Mucosa of descending colon (tissue), 3 donors: ENCODE data around the gene GSC2. TPM values are rescaled to one million over a fixed set of nuclear protein-coding genes. Genes with fewer than 3 reads are reported as not detected.

Experiments
- ATAC-seq: fragments of 200-7000 bp; cut with Tn5 transposase; one replicate; pipeline ENCODE4 v1.9.1; 2020; ENCODE audit warnings: mild to moderate bottlenecking, moderate library complexity
- DNase-seq, 3 donors: peaks; one replicate each; pipeline ENCODE4 v3.0.0-alpha.2; 2020
- H3K36me3 ChIP-seq: fragments of 200-600 bp; one replicate; pipeline ENCODE4 v1.8.0; 2021; ENCODE audit warnings: low read depth, mild to moderate bottlenecking
- H3K4me1 ChIP-seq: fragments of 200-600 bp; one replicate; pipeline ENCODE4 v1.8.0; 2021; ENCODE audit warnings: low read depth, mild to moderate bottlenecking
- H3K4me3 ChIP-seq: fragments of 200-600 bp; one replicate; pipeline ENCODE4 v1.8.0; 2021; ENCODE audit warnings: mild to moderate bottlenecking
- H3K9me3 ChIP-seq: fragments of 200-600 bp; one replicate; pipeline ENCODE4 v1.8.0; 2021; ENCODE audit warnings: mild to moderate bottlenecking
- intact Hi-C, 2 donors: fragments of 100-400 bp; cut with DNase I in 1 of 2; cut with micrococcal nuclease in 1 of 2; formaldehyde crosslinking; loops; one replicate each; pipeline versions ENCODE4 v1.11.0 to v1.11.1; 2022; cut with DNase I, micrococcal nuclease
- total RNA-seq, 3 donors: library from RNA; stranded (reverse); fragmentation: NEBNext Ultra II Directional in 2 of 3; extraction: Animal tissue kit (Norgen Biotek cat#: 25700) in 2 of 3; gene quantifications; one replicate each; pipeline versions ENCODE4 v1.2.1 to v1.2.4, GENCODE V29; 2021 to 2023
- TF ChIP-seq, protein P1 (sequence below): fragments of 200-600 bp; IDR thresholded peaks from one replicate; pipeline ENCODE4 v1.8.0; 2022; ENCODE audit warnings: antibody characterized with exemption, mild to moderate bottlenecking
- donor health status: DM: no; HTN: no; CAD: no; lungs with moderate emphysema.
- donor health status: DM: no; HTN: no; CAD: no.
- donor health status: DM: no; HTN: yes; CAD: no.

The GSC2 gene
- total RNA-seq, 3 donors from 2014 or later: not detected

DNA sequence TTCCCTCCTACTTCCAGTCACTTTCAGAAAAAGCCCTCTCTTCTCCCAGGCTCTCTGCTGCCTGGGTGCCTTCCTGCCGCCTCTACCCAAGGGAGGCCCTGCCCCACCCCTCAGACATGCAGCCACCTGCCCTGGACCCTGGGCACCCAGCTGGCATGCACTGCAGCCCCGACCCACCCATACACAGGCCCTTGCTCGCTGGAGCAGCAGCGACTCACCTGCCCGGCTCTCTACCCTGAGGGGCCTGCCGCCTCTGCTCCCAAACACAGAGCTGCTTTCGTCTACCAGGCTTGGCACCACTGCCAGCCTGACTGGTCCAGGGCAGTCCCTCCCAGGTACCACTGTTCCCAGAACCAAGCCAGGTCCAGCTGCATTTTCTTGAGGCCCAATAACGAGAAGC, 20.2 kb downstream of the GSC2 start:
- Histone ChIP-seq H3K4me3 (no peak overlapping the region), H3K4me1 (no peaks in the 10 kb centered on the region), H3K36me3 (peaks cover 5% of the 10 kb centered on the region), H3K9me3 (no peaks in the 10 kb centered on the region)
- intact Hi-C loops: no loop called here
- DNase-seq: no peak
- TF ChIP-seq, protein P1, sequence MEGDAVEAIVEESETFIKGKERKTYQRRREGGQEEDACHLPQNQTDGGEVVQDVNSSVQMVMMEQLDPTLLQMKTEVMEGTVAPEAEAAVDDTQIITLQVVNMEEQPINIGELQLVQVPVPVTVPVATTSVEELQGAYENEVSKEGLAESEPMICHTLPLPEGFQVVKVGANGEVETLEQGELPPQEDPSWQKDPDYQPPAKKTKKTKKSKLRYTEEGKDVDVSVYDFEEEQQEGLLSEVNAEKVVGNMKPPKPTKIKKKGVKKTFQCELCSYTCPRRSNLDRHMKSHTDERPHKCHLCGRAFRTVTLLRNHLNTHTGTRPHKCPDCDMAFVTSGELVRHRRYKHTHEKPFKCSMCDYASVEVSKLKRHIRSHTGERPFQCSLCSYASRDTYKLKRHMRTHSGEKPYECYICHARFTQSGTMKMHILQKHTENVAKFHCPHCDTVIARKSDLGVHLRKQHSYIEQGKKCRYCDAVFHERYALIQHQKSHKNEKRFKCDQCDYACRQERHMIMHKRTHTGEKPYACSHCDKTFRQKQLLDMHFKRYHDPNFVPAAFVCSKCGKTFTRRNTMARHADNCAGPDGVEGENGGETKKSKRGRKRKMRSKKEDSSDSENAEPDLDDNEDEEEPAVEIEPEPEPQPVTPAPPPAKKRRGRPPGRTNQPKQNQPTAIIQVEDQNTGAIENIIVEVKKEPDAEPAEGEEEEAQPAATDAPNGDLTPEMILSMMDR: no peak
- ATAC-seq: no peak

DNA sequence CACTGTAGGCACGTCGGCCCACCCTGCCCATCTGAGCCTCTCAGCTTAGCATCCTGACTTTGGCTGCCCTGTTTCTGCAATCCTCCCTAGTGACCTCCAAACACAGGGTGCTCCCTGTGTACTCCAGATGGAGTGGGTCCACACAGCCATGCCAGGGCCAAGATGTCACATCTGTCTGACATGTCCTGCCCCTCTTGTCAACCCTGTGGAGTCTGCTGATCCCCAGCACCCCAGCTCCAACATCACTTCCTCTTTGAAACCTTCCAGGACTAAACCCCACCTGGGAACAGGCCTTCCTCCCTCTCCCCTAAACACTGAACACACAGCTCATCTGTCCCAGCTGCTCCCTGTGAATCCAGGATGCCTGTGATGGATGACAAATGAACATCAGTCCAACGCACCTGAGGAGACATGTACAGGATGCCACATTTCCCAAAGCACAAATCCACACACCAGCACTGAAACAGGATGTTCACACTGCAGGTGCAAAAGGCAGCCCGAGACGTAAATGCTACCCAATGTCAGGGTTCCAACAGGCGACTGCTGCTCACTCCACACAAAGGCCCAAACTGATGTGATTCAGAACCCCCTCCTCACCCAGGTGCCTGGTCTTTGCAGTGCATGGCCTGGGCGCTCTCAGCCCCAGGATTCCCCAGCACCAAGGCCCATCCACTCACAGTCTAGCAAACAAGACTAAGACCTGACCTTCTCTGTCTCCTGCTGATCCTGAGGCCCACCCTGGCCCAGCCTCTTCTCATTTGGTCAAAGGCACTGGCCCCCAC, 21.0 kb downstream of the GSC2 start:
- TF ChIP-seq, protein P1: no peak
- no peak for ATAC-seq
- Histone ChIP-seq H3K9me3 (no peaks in the 10 kb centered on the region), H3K4me1 (no peaks in the 10 kb centered on the region), H3K36me3 (no peaks in the 10 kb centered on the region), H3K4me3 (no peak overlapping the region)
- intact Hi-C loops: no loop called here
- DNase-seq: no peak

DNA sequence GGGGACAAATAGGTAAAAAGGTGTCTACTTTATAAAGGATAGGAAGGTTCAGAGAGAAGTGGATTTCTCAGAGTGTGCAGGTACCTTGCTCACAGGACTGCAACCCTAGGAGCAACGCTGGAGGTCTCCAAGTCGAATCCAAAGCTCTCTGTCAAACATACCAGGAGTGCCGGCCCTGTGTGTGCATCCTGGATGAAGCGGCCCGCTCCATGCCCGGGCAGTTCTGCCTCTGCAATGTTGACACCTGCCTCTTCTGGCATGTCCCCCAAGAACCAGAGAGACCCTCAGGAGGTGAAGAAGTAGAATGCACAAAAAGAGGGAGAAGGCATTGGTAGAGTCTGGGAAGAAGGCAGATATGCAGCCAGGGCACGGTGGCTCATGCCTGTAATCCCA, 22.1 kb downstream of the GSC2 start:
- H3K4me3 ChIP-seq: no peak overlapping the region
- DNase-seq: no peak
- no peaks in the 10 kb centered on the region for H3K36me3 ChIP-seq
- peaks cover under 1% of the 10 kb centered on the region for H3K4me1 ChIP-seq
- no peak for ATAC-seq
- no peaks in the 10 kb centered on the region for H3K9me3 ChIP-seq
- intact Hi-C loops: no loop called here
- TF ChIP-seq, protein P1: no peak

DNA sequence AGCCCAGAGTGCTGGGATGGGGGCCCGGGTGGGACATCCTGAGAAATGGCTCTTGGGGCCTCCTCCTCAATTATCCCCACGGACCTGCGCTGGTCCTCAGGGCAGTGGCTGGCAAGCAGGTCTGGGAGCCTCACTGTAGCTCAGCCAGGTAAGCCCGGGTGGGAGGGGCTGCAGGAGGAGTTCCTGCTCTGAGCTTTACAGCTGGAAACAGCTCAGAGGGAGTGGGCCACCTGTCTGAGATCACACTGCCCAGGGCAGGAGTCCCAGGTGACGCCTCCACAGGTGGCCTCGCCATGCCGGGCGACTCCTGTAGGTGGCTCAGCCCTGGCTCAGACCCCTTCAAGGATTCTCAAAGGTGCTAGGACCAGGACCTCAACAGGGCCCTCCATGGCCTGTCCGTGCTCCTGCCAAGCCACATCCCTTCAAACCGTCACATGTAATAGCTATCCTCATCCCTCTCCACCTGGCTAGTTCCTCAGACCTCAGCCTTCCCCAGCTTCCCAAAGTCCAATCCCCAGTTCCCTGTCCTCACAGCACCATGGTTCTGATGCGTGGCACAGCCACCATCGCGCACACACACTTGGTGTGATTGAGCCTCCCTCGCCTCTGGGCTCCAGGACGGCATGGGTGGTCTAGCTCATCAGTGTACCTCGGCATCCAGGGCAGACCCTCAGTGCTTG, 22.6 kb downstream of the GSC2 start:
- no peaks in the 10 kb centered on the region for H3K36me3 ChIP-seq
- ATAC-seq: peak; percentile 49
- no peak overlapping the region for H3K4me3 ChIP-seq
- DNase-seq: peak in 1 of 3 donors; percentile 45
- H3K9me3 ChIP-seq: no peaks in the 10 kb centered on the region
- H3K4me1 ChIP-seq: peaks cover 4% of the 10 kb centered on the region
- TF ChIP-seq, protein P1: no peak
- intact Hi-C loops: no loop called here

DNA sequence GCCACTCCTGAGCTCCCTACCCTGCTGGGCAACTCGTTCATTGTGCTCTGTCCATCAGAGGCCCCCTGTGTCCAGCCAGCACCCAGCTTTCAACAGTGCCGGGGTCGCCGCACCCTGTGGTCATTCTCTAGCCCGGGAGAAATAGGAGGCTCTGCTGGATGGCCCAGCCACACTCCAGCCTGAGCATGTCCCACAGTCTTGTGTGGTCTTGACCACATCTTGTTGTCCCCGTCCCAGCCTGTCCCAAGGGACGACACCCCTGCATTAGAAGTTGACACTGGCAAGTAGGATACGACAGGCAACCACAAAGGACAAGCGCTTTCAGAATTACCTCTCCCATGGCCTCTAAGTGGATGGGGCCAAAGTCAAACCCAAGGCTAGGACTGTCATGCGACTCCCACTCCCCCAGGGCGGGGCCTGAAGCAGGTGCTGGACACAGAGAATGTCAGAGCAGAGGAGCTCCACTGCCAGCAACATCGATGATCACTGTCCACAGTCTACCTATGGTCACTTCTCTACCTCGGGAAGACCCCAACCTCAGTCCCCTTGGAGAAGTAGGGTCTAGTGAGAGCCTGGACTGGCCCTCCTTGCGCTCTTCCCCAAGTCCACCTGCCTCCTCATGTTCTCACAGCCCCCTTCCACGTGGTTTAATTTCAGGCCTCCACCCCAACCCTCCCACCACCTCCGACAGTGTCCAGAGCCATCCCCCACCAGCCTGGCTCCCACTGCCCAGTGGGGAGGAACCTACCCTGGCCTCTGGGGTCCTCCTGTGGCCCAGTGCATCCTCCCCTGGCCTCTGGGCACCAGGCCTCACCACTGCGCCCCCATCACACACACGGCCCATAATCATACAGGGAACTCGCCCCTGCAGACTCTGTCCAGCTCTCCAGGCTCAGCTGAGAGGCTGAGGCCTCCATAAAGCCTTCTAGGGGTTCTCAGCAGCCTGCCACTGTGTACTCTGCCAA, 23.5 kb downstream of the GSC2 start:
- Histone ChIP-seq H3K9me3 (no peaks in the 10 kb centered on the region), H3K4me3 (no peak overlapping the region), H3K36me3 (no peaks in the 10 kb centered on the region), H3K4me1 (peaks cover 4% of the 10 kb centered on the region)
- TF ChIP-seq, protein P1: no peak
- intact Hi-C loops: no loop called here
- DNase-seq (no peak), ATAC-seq (no peak)
